ENCODE measurements around the gene TRMT10B. TPM values are rescaled to one million over a fixed set of nuclear protein-coding genes. Genes with fewer than 3 reads are reported as not detected.
A peak's percentile ranks its signal among the peaks of the same experiment; 100 is the strongest.

Gene TRMT10B
- total and polyA plus RNA-seq, 2 of the 13 experiments (the other 11 are each of a cell fraction or from before 2014, with no cell fraction given) = 3.1 to 3.9 TPM

GRCh38 chr9:37753489-37754190 is at the start of gene TRMT10B (continued):
- TF ChIP-seq ZBTB49 (CRISPR knock-in tag; IDR thresholded peaks at IDR 0.05; ENCODE audit: borderline replicate concordance) (no peak), ZHX2 (IDR thresholded peaks at IDR 0.05; ENCODE audit: low read depth) (no peak), ZHX2 (CRISPR knock-in tag; IDR thresholded peaks at IDR 0.05; ENCODE audit: borderline replicate concordance) (no peak), ETS1 (CRISPR knock-in tag; IDR thresholded peaks at IDR 0.05) (no peak), MIER2 (CRISPR knock-in tag; IDR thresholded peaks at IDR 0.05) (no peak), ARHGAP35 (CRISPR knock-in tag; IDR thresholded peaks at IDR 0.05; ENCODE audit: borderline replicate concordance) (peak; percentile 47; the same call in 1 of the 2 replicates), NAIF1 (CRISPR knock-in tag; IDR thresholded peaks at IDR 0.05; ENCODE audit: borderline replicate concordance) (0 out of 2 replicates have a peak, but pooled peaks have one; percentile 54), ZBTB8A (CRISPR knock-in tag; IDR thresholded peaks at IDR 0.05; ENCODE audit: borderline replicate concordance, low read depth) (no peak), ZFP90 (CRISPR knock-in tag; IDR thresholded peaks at IDR 0.05; ENCODE audit: borderline replicate concordance) (no peak), KAT8 (CRISPR knock-in tag; IDR thresholded peaks at IDR 0.05) (peak; percentile 64), ATF2 (CRISPR knock-in tag; IDR thresholded peaks at IDR 0.05) (no peak), ASH2L (IDR thresholded peaks at IDR 0.05; ENCODE audit: insufficient read length, low read depth, low read length) (peak; percentile 65), FOXP1 (IDR thresholded peaks at IDR 0.05) (no peak), FOXP1 (CRISPR knock-in tag; IDR thresholded peaks at IDR 0.05) (no peak), HNF4A (CRISPR knock-in tag; IDR thresholded peaks at IDR 0.05) (no peak), HMG20A (CRISPR knock-in tag; IDR thresholded peaks at IDR 0.05; ENCODE audit: borderline replicate concordance) (no peak)
